Measurements from ENCODE around the gene PDE9A. TPM values are rescaled to one million over a fixed set of nuclear protein-coding genes. Genes with fewer than 3 reads are reported as not detected.

The PDE9A gene
- total and polyA plus RNA-seq, 2 donors (not counting 3 experiments of a cell fraction or from before 2014, with no cell fraction given) = 0.28 to 2.2 TPM

DNA sequence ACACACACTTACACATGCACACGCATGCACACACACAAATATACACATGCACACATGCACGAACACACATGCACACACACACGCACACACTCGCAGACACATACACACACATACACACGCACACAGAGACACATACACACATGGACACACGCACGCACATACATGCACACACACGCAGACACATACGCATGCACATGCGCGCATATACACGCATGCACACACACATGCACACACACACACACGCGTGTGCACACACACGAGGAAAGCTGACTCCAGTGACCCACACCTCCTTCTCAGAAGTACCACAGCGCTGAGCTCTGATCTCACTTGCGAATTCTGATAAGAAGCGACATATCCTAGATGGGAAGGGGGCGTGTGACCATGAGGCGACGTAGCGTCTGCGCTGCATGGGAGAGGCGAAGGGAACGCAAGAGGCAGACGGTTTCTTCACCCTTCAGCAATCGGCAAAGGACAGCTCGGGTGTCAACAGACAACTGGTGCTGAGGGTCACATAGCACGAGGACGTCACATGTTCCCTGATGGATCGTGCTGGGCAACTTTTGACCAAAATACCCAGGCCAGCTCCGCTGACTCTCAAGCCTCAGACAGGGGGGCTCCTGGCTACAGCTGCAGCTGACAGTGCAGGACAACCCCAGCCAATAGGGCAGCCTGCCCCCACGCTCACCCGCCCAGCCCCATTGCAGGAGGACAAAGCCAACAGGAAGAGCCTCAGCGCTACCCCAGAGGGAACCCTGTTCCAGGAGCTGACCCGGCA is 16.0 kb upstream of the PDE9A start:
- H2AFZ ChIP-seq (ENCODE audit: low read depth, low read length) = no peak overlapping the region
- H3K4me1 ChIP-seq (ENCODE audit: control insufficient read depth, extremely low read depth, insufficient read depth, low read length) = no peaks in the 10 kb centered on the region
- H4K20me1 ChIP-seq (replicated peaks; ENCODE audit: control insufficient read depth, extremely low read depth, insufficient read depth, low read length) = no peaks in the 10 kb centered on the region
- intact Hi-C loops (cut with micrococcal nuclease) = no loop called here
- no peak overlapping the region for H3K9ac ChIP-seq (replicated peaks; ENCODE audit: extremely low read depth, insufficient read depth, low read length)
- no TSS peak for BruUV-seq (replicated peaks)
- no peaks in the 10 kb centered on the region for H3K79me2 ChIP-seq (ENCODE audit: control insufficient read depth, insufficient read depth, low read length)
- H3K36me3 ChIP-seq (ENCODE audit: control insufficient read depth in 2 of 2, extremely low read depth in 1 of 2, insufficient read depth in 2 of 2, low read length in 2 of 2) = no peaks in the 10 kb centered on the region
- peaks cover 3 to 8% of the 10 kb centered on the region in 2 experiments for H3K27me3 ChIP-seq (ENCODE audit: control insufficient read depth in 2 of 2, insufficient read depth in 2 of 2, low read length in 2 of 2)
- H3K9me1 ChIP-seq (replicated peaks; ENCODE audit: control insufficient read depth, extremely low read depth, insufficient read depth, low read length) = no peaks in the 10 kb centered on the region
- POLR2A ChIA-PET = interaction anchor here (0.5 kb wide), 1 partner anchor 16 kb away, joined by 7 read pairs; the partner anchor contains the start of gene PDE9A
- no peak for DNase-seq (ENCODE audit: low read depth, low spot score)
- H3K27ac ChIP-seq (ENCODE audit: insufficient read depth, low read depth, low read length) = no peak overlapping the region
- H3K4me2 ChIP-seq (ENCODE audit: insufficient read depth, low read length) = no peak overlapping the region
- H3K9me3 ChIP-seq (replicated peaks; ENCODE audit: control insufficient read depth, insufficient read depth, low read length) = no peaks in the 10 kb centered on the region
- H3K4me3 ChIP-seq (replicated peaks in 1 of 3; ENCODE audit: insufficient read depth in 1 of 3, low read depth in 1 of 3, low read length in 3 of 3) = no peak overlapping the region
- dilution Hi-C loops (cut with MboI; ENCODE audit: extremely low pct_ligation_motif_present, low sequenced_read_pairs) = no loop called here
- FAIRE-seq = no peak
- no peak for TF ChIP-seq MYC (IDR thresholded peaks at IDR 0.05; ENCODE audit: low read depth, low read length)
- CTCF ChIA-PET = no interaction called here

DNA sequence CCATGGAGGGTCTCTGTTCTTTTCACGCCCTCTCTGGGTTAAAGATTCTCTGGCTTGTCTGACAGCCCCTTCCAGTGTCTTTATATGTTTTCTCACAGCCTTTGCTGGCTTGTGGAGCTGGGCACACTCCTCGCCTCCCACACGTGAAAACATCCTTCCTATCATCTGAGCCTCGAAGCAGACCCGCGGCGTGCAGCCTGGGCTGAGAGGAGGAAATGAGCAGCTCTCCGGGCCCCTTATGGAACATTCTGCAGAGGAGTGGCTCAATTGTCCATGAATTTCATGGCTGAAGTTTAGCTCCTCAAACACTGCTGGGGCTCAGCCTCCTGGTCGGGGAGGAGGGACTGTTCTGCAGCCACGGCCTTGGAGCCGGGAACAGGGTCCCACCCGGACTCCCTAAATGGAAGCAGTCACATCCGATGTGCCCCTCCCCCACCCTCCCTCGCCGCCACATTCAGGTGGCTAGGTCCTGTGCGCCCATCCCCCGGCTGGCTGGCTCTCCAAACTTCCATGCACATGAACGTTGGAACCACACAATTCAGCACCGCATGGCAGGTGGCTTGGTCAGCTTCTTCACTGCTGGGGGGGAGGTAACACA is 15.1 kb upstream of the PDE9A start:
- Histone ChIP-seq H3K36me3 (ENCODE audit: control insufficient read depth in 2 of 2, extremely low read depth in 1 of 2, insufficient read depth in 2 of 2, low read length in 2 of 2) (no peaks in the 10 kb centered on the region), H3K9me3 (replicated peaks; ENCODE audit: control insufficient read depth, insufficient read depth, low read length) (no peaks in the 10 kb centered on the region), H4K20me1 (replicated peaks; ENCODE audit: control insufficient read depth, extremely low read depth, insufficient read depth, low read length) (no peaks in the 10 kb centered on the region), H3K27ac (ENCODE audit: insufficient read depth, low read depth, low read length) (no peak overlapping the region), H3K27me3 (ENCODE audit: control insufficient read depth in 2 of 2, insufficient read depth in 2 of 2, low read length in 2 of 2) (peaks cover 5 to 8% of the 10 kb centered on the region in 2 experiments), H3K4me3 (replicated peaks in 1 of 3; ENCODE audit: insufficient read depth in 1 of 3, low read depth in 1 of 3, low read length in 3 of 3) (no peak overlapping the region), H2AFZ (ENCODE audit: low read depth, low read length) (no peak overlapping the region), H3K4me1 (ENCODE audit: control insufficient read depth, extremely low read depth, insufficient read depth, low read length) (no peaks in the 10 kb centered on the region), H3K9ac (replicated peaks; ENCODE audit: extremely low read depth, insufficient read depth, low read length) (no peak overlapping the region), H3K4me2 (ENCODE audit: insufficient read depth, low read length) (no peak overlapping the region), H3K79me2 (ENCODE audit: control insufficient read depth, insufficient read depth, low read length) (no peaks in the 10 kb centered on the region), H3K9me1 (replicated peaks; ENCODE audit: control insufficient read depth, extremely low read depth, insufficient read depth, low read length) (no peaks in the 10 kb centered on the region)
- TF ChIP-seq CTCF (IDR thresholded peaks at IDR 0.05; ENCODE audit: extremely low read depth in 1 of 2, insufficient read depth in 1 of 2, low read depth in 1 of 2, low read length in 2 of 2) (no peak), POLR2A (IDR thresholded peaks at IDR 0.05; ENCODE audit: low read depth, low read length) (no peak), MYC (IDR thresholded peaks at IDR 0.05; ENCODE audit: low read depth, low read length) (no peak), JUN (IDR thresholded peaks at IDR 0.05; ENCODE audit: borderline replicate concordance, insufficient read depth, insufficient read length, low read depth) (no peak), GATA2 (IDR thresholded peaks at IDR 0.05; ENCODE audit: insufficient read depth, insufficient read length, low read depth, low read length) (no peak), FOS (IDR thresholded peaks at IDR 0.05; ENCODE audit: borderline replicate concordance, insufficient read depth, low read length) (no peak), EZH2 (IDR thresholded peaks at IDR 0.05; ENCODE audit: borderline replicate concordance, low read depth, low read length, severe bottlenecking) (no peak), POLR2AphosphoS5 (IDR thresholded peaks at IDR 0.05; ENCODE audit: insufficient read depth, low read depth, low read length) (no peak)
- TF ChIP-seq, protein P1, sequence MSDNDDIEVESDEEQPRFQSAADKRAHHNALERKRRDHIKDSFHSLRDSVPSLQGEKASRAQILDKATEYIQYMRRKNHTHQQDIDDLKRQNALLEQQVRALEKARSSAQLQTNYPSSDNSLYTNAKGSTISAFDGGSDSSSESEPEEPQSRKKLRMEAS (IDR thresholded peaks at IDR 0.05; ENCODE audit: insufficient read depth, insufficient read length) = no peak
- no peak for DNase-seq (ENCODE audit: low read depth, low spot score)
- ChIA-PET POLR2A (no interaction called here), CTCF (no interaction called here)
- intact Hi-C loops (cut with micrococcal nuclease) (no loop called here), dilution Hi-C loops (cut with MboI; ENCODE audit: extremely low pct_ligation_motif_present, low sequenced_read_pairs) (no loop called here)
- BruUV-seq (replicated peaks) = no TSS peak
- no peak for FAIRE-seq
